CD4-positive, alpha-beta memory T cell (primary cell): ENCODE data around the gene C1QTNF4. TPM values are rescaled to one million over a fixed set of nuclear protein-coding genes. Genes with fewer than 3 reads are reported as not detected.

Experiments
- CTCF ChIA-PET: fragments of 350-600 bp; sonication (Branson Sonifier 250); formaldehyde crosslinking; loops from one replicate; lab custom pipeline; 2021; ENCODE audit warnings: inconsistent platforms; ENCODE audit not compliant: partially characterized antibody; lab: Charles Lee
- POLR2A ChIA-PET: fragments of 350-600 bp; sonication (Branson Sonifier 250); formaldehyde crosslinking; loops from one replicate; lab custom pipeline; 2021; ENCODE audit not compliant: partially characterized antibody; lab: Charles Lee
- DNase-seq, 5 donors: peaks; one replicate each; pipeline versions ENCODE4 v3.0.0 to v3.0.0-alpha.2; 2020 to 2022; ENCODE audit warnings: mixed read lengths in 1 of 5
- H3K27ac ChIP-seq: one replicate; pipeline ENCODE4 v1.7.0; 2013; ENCODE audit warnings: low read depth, low read length
- H3K27me3 ChIP-seq: 2 replicates; pipeline ENCODE4 v1.7.0; 2013; ENCODE audit warnings: mild to moderate bottlenecking, low read length, moderate library complexity; ENCODE audit not compliant: insufficient read depth
- H3K36me3 ChIP-seq: 2 replicates; pipeline ENCODE4 v1.7.0; 2013; ENCODE audit warnings: mild to moderate bottlenecking, low read length, moderate library complexity; ENCODE audit not compliant: insufficient read depth
- H3K4me1 ChIP-seq: 2 replicates; pipeline ENCODE4 v1.7.0; 2013; ENCODE audit warnings: mild to moderate bottlenecking, low read length, moderate library complexity; ENCODE audit not compliant: insufficient read depth
- H3K4me3 ChIP-seq, 2 donors: one replicate each; pipeline ENCODE4 v1.7.0; 2013; ENCODE audit warnings: low read length in 2 of 2, mild to moderate bottlenecking in 1 of 2
- H3K9me3 ChIP-seq, 2 donors: one replicate each; pipeline ENCODE4 v1.7.0; 2013; ENCODE audit warnings: low read length in 2 of 2, control low read depth in 1 of 2; ENCODE audit not compliant: control insufficient read depth in 1 of 2
- H3K27ac Mint-ChIP-seq, 7 donors: one replicate each; pipeline ENCODE4 v1.8.0; 2020 to 2021; ENCODE audit warnings: mixed read lengths in 7 of 7, mild to moderate bottlenecking in 6 of 7, inconsistent platforms in 3 of 7, moderate library complexity in 3 of 7
- H3K27me3 Mint-ChIP-seq, 2 donors: one replicate each; pipeline ENCODE4 v1.8.0; 2020 to 2021; ENCODE audit warnings: mixed read lengths in 2 of 2
- H3K36me3 Mint-ChIP-seq, 2 donors: one replicate each; pipeline ENCODE4 v1.8.0; 2020 to 2021; ENCODE audit warnings: mixed read lengths in 2 of 2, inconsistent platforms in 1 of 2, mild to moderate bottlenecking in 1 of 2
- H3K4me1 Mint-ChIP-seq, 4 donors: one replicate each; pipeline ENCODE4 v1.8.0; 2020 to 2021; ENCODE audit warnings: mixed read lengths in 4 of 4, mild to moderate bottlenecking in 1 of 4
- H3K4me3 Mint-ChIP-seq, 8 donors: one replicate each; pipeline ENCODE4 v1.8.0; 2020 to 2021; ENCODE audit warnings: mixed read lengths in 8 of 8, mild to moderate bottlenecking in 7 of 8, moderate library complexity in 6 of 8, inconsistent platforms in 3 of 8
- H3K9me3 Mint-ChIP-seq, 8 donors: one replicate each; pipeline ENCODE4 v1.8.0; 2020 to 2021; ENCODE audit warnings: mixed read lengths in 8 of 8, mild to moderate bottlenecking in 5 of 8, inconsistent platforms in 3 of 8, moderate library complexity in 1 of 8
- intact Hi-C: fragments of 100-400 bp; cut with micrococcal nuclease; formaldehyde crosslinking; loops from one replicate; pipeline ENCODE4 v1.15.1; 2023
- polyA plus RNA-seq, 2 donors: library from polyadenylated mRNA; unstranded; fragments of 300-500 nt; fragmentation: Illumina TruSeq; gene quantifications; one replicate each; pipeline ENCODE4 v1.2.3, GENCODE V29; 2021
- total RNA-seq, 2 experiments: library from RNA; stranded (reverse); gene quantifications; one replicate each; pipeline ENCODE4 v1.2.3, GENCODE V29; 2021

Gene C1QTNF4
- total and polyA plus RNA-seq, 4 experiments from 2014 or later: 0.44 to 0.61 TPM; not detected in 2

DNA sequence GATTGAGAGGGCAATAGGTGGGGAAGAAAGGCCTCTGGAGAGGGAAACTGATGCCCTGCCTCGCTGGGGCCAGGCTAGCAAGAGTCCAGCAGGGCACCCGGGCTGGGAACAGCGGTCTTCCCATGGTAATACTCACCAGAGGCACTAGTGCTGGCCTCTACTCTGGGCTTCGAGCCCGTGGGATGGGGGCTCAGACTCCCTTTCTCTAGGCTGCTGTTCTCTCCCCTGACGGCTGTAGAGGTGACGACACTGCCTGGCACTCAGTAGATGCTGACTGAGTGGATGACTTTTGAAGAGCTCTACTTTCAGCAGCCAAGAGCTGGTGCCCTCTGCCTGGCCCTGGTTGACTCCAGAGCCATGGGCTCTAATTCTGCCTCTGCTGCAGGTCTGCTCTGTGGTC is 818 bp upstream of the C1QTNF4 start:
- intact Hi-C loops: no loop called here
- POLR2A ChIA-PET: interaction anchor here (0.6 kb wide), 1 partner anchor 17 kb away, joined by 3 read pairs; the partner anchor contains the start of genes KBTBD4 and NDUFS3
- Histone ChIP-seq H3K4me3 (no peak overlapping the region), H3K4me1 (peaks cover 5% of the 10 kb centered on the region), H3K9me3 (no peaks in the 10 kb centered on the region), H3K27me3 (peaks cover 25% of the 10 kb centered on the region), H3K36me3 (no peaks in the 10 kb centered on the region), H3K27ac (no peak overlapping the region)
- Mint-ChIP-seq H3K36me3 (peaks cover 0 to 5% of the 10 kb centered on the region in 2 donors), H3K27ac (no peak overlapping the region), H3K9me3 (no peaks in the 10 kb centered on the region), H3K4me3 (no peak overlapping the region), H3K4me1 (peaks cover 0 to 7% (median under 1%) of the 10 kb centered on the region in 4 donors), H3K27me3 (peaks cover 16 to 30% of the 10 kb centered on the region in 2 donors)
- CTCF ChIA-PET: no interaction called here
- DNase-seq: no peak

DNA sequence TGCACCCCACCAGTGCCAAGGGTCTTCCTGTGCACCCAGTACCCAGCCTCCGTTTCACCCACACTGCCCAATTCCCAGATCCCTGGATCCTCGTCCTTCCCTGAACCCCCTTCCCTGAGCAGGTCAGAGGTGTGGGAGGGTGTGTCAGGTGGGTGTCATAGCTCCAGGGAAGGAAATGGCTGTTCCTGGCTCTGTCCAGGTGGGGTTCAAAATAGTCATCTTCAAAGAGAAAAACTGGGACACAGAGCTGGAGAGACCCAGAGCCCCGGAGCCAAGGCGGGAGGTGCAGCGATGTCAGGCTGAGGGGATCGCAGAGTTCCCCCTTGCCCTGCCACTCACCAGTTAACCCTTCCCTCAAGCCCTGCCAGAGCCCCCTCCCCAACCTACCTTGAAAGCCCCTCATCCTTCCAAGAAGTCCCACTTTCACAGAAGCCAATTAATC is 698 bp downstream of the C1QTNF4 start:
- H3K27me3 Mint-ChIP-seq: peaks cover 16 to 30% of the 10 kb centered on the region in 2 donors

DNA sequence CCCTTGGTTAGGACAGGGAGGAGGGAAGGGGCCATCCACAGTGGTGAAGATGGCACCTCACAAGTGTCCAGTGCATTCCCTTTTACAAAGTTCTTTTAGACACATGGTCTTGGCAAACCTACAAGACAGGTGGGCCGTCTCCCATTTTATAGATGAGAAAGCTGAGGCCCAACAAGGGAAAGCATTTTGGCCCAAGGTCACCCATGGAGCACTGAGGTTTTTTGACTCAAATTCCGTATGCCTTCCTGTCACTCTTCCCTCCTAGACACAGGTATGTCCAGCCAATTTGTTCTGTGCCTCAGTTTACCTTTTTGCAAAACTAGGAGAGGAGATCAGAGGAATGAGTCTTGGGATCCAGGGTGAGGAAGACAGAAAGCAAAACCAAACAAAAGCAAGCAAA is 1.2 kb downstream of the C1QTNF4 start:
- no peaks in the 10 kb centered on the region for H3K36me3 ChIP-seq
- no peak overlapping the region for H3K4me3 Mint-ChIP-seq

More for the DNA sequence above, 698 bp downstream of the C1QTNF4 start:
- Histone ChIP-seq H3K36me3 (no peaks in the 10 kb centered on the region), H3K4me1 (peaks cover 5% of the 10 kb centered on the region), H3K9me3 (no peaks in the 10 kb centered on the region), H3K4me3 (no peak overlapping the region), H3K27me3 (peaks cover 25% of the 10 kb centered on the region), H3K27ac (no peak overlapping the region)
- POLR2A ChIA-PET: interaction anchor here (1.6 kb wide), 1 partner anchor 14 kb away, joined by 4 read pairs; the partner anchor contains the start of gene NDUFS3
- Mint-ChIP-seq H3K27ac (no peak overlapping the region), H3K4me3 (no peak overlapping the region), H3K4me1 (peaks cover 0 to 7% (median under 1%) of the 10 kb centered on the region in 4 donors), H3K36me3 (no peaks in the 10 kb centered on the region), H3K9me3 (no peaks in the 10 kb centered on the region)
- CTCF ChIA-PET: no interaction called here
- intact Hi-C loops: no loop called here
- DNase-seq: no peak

DNA sequence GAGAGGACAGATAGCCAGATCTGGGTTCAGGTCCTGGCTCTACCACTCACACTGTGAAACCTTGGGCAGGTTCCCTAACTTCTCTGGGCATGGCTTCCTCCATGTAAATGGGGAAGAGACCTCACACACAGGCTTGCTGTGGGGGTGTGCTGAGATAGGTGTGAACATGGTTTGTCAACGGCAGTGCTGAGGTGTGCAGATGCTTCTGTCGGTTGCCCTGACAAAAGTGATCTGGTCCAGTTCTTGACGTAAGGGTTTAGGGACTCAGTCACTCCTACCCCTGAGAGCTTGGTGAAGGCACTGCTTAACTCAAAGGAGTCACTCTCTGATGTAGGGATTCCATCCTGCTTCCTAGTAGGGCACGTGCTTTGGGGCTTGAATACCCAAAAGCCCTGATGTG is 2.0 kb downstream of the C1QTNF4 start:
- no peak overlapping the region for H3K4me3 ChIP-seq
- CTCF ChIA-PET: no interaction called here
- peaks cover 16 to 28% of the 10 kb centered on the region in 2 donors for H3K27me3 Mint-ChIP-seq

More for the DNA sequence above, 1.2 kb downstream of the C1QTNF4 start:
- Mint-ChIP-seq H3K36me3 (no peaks in the 10 kb centered on the region), H3K9me3 (no peaks in the 10 kb centered on the region), H3K4me1 (peaks cover 0 to 7% (median under 1%) of the 10 kb centered on the region in 4 donors), H3K27me3 (peaks cover 16 to 28% of the 10 kb centered on the region in 2 donors), H3K27ac (no peak overlapping the region)
- no peak for DNase-seq
- intact Hi-C loops: no loop called here
- POLR2A ChIA-PET: interaction anchor here (1.6 kb wide), 1 partner anchor 14 kb away, joined by 4 read pairs; the partner anchor contains the start of gene NDUFS3
- Histone ChIP-seq H3K27me3 (peaks cover 25% of the 10 kb centered on the region), H3K27ac (no peak overlapping the region), H3K9me3 (no peaks in the 10 kb centered on the region), H3K4me3 (no peak overlapping the region), H3K4me1 (peaks cover 5% of the 10 kb centered on the region)
- CTCF ChIA-PET: no interaction called here

DNA sequence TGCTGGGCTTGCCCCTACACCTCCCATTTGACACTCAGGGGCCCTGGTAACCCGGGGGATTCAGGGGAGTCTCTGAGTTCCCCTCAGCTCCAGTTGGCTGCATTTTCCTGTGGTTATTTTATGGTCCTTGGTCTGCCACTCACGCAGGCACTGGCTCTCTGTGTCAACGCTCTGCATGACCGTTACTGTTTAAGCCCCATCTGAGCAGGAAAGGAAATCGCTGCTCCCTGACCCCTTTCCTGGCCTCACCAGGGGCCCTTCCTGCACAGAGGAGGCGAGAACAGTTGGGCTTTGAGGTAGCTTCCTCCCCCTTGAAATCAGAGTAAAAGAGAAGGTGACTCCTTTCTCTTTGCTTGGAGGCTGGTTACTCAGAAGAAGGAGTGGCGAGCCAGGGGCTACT is 2.4 kb downstream of the C1QTNF4 start:
- Histone ChIP-seq H3K27me3 (peaks cover 25% of the 10 kb centered on the region), H3K36me3 (no peaks in the 10 kb centered on the region), H3K4me1 (peaks cover 5% of the 10 kb centered on the region), H3K27ac (no peak overlapping the region), H3K9me3 (no peaks in the 10 kb centered on the region), H3K4me3 (no peak overlapping the region)
- intact Hi-C loops: no loop called here
- no peak overlapping the region for H3K27ac Mint-ChIP-seq
- ChIA-PET CTCF (no interaction called here), POLR2A (interaction anchor here (1.6 kb wide), 1 partner anchor 12 kb away, joined by 4 read pairs; the partner anchor contains the start of gene NDUFS3)
- no peak overlapping the region for H3K4me3 Mint-ChIP-seq
- DNase-seq: no peak
- H3K9me3 Mint-ChIP-seq: no peaks in the 10 kb centered on the region
- no peaks in the 10 kb centered on the region for H3K36me3 Mint-ChIP-seq
- peaks cover 0 to 10% (median 2%) of the 10 kb centered on the region in 4 donors for H3K4me1 Mint-ChIP-seq
- peaks cover 16 to 28% of the 10 kb centered on the region in 2 donors for H3K27me3 Mint-ChIP-seq

More for the DNA sequence above, 2.0 kb downstream of the C1QTNF4 start:
- Histone ChIP-seq H3K36me3 (no peaks in the 10 kb centered on the region), H3K4me1 (peaks cover 5% of the 10 kb centered on the region), H3K9me3 (no peaks in the 10 kb centered on the region), H3K27me3 (peaks cover 25% of the 10 kb centered on the region), H3K27ac (no peak overlapping the region)
- Mint-ChIP-seq H3K36me3 (no peaks in the 10 kb centered on the region), H3K4me3 (no peak overlapping the region), H3K9me3 (no peaks in the 10 kb centered on the region), H3K4me1 (peaks cover 0 to 9% (median 2%) of the 10 kb centered on the region in 4 donors), H3K27ac (no peak overlapping the region)
- DNase-seq: no peak
- POLR2A ChIA-PET: interaction anchor here (1.6 kb wide), 1 partner anchor 13 kb away, joined by 4 read pairs; the partner anchor contains the start of gene NDUFS3
- intact Hi-C loops: no loop called here

DNA sequence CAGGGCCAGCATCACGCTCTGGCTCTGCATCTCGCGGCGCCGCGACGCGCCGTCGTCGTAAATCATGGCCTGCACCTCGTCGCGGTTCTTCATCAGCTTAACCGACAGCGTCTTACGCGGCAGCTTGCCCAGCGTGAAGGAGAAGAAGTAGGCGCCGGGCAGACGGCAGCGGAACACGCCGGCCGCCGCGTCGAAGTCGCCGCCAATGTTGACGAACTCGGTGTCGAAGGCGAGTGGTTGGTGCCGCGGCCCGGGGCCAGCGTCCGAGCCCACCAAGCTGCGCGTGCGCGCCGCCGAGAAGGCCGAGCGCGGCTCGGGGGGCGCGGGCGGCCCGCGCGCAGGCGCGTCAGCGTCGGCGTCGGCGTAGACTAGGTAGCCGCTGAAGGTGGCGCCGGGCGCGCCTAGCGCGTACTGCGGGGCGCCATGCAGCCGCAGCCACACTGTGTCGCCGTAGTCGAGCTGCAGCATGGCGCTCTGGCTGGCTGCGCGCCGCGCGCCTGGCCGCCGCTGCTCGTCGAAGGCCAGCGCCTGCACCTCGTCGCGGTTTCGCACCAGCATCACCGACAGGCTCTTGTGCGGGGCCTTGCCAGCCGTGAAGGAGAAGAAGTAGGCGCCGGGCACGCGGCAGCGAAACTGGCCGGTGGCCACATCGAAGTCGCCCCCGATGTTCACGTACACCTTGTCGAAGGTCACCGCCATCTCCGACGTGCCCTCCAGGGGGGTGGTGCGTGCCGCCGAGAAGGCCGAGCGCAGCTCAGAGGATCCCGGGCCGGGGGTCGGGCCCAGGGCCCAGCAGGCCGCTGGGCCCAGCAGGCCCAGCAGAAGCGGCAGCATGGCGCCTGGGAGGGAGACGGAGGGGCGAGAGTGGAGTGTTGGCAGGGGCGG is 4.0 kb downstream of the C1QTNF4 start:
- POLR2A ChIA-PET: no interaction called here
- H3K4me3 Mint-ChIP-seq: no peak overlapping the region

DNA sequence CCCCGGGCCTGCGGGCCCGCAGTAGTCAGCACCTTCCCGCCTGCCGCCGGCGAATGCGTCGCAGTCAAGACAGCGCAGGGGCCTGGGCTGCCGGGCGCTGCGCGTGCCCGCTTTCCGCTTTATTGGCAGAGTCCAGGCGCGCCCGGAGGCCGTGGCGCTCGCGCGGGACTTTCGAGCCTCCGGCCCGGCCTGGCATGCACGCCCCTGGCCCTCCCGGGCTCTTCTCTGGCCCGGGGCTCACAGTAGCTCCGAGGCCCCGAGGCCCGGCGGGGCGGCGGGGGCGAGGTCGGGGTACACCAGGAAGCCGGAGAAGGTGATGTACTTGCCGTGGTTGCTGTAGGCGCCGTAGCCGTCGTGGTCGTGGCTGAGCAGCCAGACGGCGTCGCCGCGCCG is 4.6 kb downstream of the C1QTNF4 start:
- Histone ChIP-seq H3K9me3 (no peaks in the 10 kb centered on the region), H3K4me3 (no peak overlapping the region), H3K4me1 (peaks cover 5% of the 10 kb centered on the region), H3K27ac (no peak overlapping the region), H3K36me3 (no peaks in the 10 kb centered on the region), H3K27me3 (peaks cover 21% of the 10 kb centered on the region)
- ChIA-PET POLR2A (no interaction called here), CTCF (no interaction called here)
- Mint-ChIP-seq H3K9me3 (no peaks in the 10 kb centered on the region), H3K36me3 (peaks cover 0 to 8% of the 10 kb centered on the region in 2 donors), H3K27me3 (peaks cover 9 to 15% of the 10 kb centered on the region in 2 donors), H3K4me3 (no peak overlapping the region), H3K27ac (no peak overlapping the region), H3K4me1 (peaks cover 0 to 10% (median 2%) of the 10 kb centered on the region in 4 donors)
- DNase-seq: no peak
- intact Hi-C loops: no loop called here

More for the DNA sequence above, 4.0 kb downstream of the C1QTNF4 start:
- no peaks in the 10 kb centered on the region for H3K36me3 ChIP-seq
- H3K27me3 Mint-ChIP-seq: peaks cover 12 to 22% of the 10 kb centered on the region in 2 donors
- peaks cover 0 to 4% of the 10 kb centered on the region in 2 donors for H3K36me3 Mint-ChIP-seq
- CTCF ChIA-PET: no interaction called here
- H3K4me1 ChIP-seq: peaks cover 5% of the 10 kb centered on the region
- no peak for DNase-seq
- intact Hi-C loops: no loop called here
- peaks cover 0 to 10% (median 2%) of the 10 kb centered on the region in 4 donors for H3K4me1 Mint-ChIP-seq
- H3K9me3 Mint-ChIP-seq: no peaks in the 10 kb centered on the region
- no peak overlapping the region for H3K4me3 ChIP-seq
- H3K9me3 ChIP-seq: no peaks in the 10 kb centered on the region
- H3K27ac Mint-ChIP-seq: no peak overlapping the region
- peaks cover 25% of the 10 kb centered on the region for H3K27me3 ChIP-seq
- no peak overlapping the region for H3K27ac ChIP-seq
